Right kidney (tissue), 1 donor: ENCODE measurements around the gene PLAC1.
A peak's percentile ranks its signal among the peaks of the same experiment; 100 is the strongest.

Experiments used
- DNase-seq: peaks from one replicate; pipeline ENCODE4 v3.0.0-alpha.2; 2016

The PLAC1 gene

DNA sequence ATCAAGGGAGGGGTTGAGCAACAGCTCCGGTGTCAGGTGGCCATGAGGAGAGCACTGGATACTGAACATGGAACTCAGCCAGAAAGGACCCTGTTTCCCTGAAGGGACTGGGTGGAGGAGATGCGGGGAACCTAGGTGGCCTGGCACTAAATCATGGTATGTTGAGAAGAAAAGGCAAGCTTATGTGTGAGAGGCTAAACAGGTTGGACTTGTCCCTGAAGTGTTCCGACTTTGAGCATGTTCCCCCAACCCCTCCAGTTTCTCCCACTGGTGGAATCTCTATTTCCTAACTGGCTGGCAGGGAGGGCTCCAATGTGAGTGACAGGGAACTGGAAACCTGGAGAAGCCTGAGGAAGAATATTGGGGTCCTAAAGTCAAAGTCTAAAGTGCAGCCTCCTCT is 69.5 kb downstream of the PLAC1 start:
- DNase-seq, result no peak

DNA sequence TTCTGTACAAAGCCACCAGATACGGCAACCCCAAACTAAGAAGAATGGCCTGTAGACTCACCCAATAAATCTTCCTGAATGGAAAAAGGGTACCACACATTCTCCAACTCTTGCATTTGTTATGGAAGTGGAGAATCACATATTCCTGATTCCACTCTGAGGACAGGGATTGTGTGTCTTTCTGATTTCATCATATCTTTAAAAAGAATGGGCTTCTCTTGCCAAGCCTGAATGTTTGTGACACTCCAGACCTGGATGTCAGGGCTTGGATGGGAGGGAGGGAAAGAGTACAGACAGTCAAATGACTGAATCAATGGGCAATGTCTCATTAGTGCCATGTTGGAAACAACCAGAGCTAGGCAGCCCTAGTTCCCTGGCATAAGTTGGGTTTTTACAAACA is 77.4 kb downstream of the PLAC1 start:
- DNase-seq, result no peak

- no peak for DNase-seq
Measured at GRCh38 chrX:134573683-134574035, 84.6 kb downstream of the PLAC1 start.

DNA sequence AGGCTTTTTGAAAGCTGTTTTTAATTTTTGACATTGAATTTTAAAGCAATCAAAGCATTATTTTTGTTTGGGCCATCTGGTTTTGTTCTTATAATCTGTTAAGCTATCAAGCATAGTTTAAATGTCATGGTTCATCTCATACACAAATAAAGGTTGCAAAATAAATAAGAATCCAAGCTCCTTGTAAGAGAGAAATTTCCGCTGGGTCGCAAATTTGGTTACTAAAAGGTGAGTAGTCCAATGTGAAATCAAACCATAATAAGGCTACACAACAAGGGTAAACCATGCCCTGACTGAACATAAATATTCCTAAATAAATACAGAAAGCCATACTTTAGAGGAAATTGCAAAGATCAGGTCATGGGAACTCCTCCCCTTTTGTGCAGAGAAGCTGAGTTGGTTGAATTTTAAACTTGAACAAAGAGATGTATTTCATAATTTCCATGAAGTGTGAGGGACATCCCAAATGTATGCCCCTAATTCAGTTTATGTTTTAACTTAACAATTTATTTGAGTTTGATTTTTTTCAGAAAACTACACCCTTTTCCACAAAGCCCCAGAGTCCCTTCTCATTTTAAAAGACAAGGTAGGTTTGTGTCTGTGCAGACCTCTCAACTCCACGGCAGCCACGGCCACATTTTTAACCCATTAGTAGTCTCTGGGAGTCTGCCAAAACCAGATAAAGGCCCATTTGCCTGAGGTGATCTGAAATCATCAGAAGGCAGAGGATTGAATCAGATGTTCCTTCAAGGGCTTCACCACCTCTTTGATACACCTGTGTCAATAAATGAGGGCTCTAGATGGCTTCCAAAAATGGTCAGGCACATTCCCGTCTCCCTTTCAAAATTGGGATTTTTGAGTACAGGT is 85.2 kb downstream of the PLAC1 start:
- no peak for DNase-seq

DNA sequence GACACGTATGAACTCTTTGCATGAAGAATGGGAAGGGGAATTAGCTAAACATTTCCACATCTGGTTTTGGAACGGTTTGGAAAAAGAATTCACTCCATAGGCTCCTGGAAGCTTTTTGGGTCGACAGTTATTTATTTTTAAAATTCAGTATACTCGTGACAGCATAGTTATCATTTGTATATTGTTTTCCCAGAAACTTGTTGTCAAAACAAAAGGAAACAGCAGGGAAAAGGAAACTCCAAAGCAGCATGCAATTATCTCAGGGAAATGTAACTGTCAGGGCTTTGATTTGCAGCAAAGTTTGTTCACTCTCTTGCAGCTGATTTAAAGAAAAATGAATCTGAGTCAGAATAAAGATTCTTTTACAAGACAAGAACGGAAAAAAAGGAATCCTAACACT is 86.5 kb downstream of the PLAC1 start:
- DNase-seq, result no peak

DNA sequence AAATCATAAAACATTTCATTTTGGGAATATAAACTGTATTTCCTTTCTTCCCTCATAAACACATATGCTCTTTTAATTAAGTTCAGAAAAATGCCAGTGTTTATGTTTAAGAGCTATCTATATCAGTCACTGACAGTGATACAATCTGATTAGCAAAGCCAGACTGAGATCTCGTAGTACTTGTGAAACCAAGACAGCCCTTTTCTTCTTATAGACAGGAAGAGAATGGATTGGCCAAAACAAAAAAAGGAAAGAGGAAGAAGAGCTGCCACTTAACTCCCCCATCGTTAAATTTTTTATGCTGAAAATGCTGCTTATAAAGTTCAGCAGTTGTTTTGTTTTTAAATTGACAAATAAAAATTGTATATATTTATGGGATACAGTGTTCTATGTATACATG is 87.4 kb downstream of the PLAC1 start:
- no peak for DNase-seq

DNA sequence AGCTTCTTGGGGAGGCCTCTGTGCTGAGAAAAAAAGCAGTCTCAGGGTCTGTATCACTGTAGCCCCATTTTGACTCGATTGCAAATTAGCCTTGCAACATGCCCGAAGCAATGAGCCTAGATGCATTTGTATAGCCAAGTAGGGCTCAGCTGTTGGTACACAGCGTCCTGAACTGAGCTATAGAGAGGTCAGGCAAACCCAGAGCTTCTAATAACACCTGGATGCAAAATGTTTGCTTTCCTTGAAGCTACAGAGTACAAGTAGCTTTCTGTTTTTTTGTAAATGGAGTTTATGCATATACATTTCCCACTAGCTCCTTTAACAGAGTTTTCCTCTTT is 87.8 kb downstream of the PLAC1 start:
- DNase-seq, result no peak

DNA sequence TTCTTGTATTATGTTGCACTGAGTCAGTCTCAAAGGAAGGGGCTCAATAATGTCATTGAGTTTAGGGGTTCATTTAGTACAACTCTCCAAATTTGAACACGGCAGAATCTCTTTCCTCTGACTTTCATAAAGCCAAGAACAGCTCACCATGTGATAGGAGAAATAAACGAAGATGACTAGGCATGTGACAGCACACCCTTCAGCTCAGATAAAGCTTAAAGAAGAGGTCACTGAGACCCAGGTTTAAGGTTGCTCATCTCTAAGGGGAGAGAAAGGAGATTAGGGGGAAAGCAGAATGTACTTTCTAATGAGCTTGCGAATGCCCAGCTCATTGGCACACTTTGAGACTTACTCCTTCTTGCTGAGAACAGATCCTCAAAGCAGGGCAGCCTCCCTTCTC is 89.0 kb downstream of the PLAC1 start:
- DNase-seq, result no peak

- DNase-seq, result no peak
Measured at GRCh38 chrX:134568285-134569016, 89.8 kb downstream of the PLAC1 start.

- no peak for DNase-seq
Measured at GRCh38 chrX:134566506-134566905, 91.8 kb downstream of the PLAC1 start.

- no peak for DNase-seq
Measured at GRCh38 chrX:134562002-134562401, 96.3 kb downstream of the PLAC1 start.

- no peak for DNase-seq
Measured at GRCh38 chrX:134558133-134558532, 100.1 kb downstream of the PLAC1 start.

GRCh38 chrX:134554291-134554690 is 104.0 kb downstream of the PLAC1 start:
- DNase-seq, result no peak

DNA sequence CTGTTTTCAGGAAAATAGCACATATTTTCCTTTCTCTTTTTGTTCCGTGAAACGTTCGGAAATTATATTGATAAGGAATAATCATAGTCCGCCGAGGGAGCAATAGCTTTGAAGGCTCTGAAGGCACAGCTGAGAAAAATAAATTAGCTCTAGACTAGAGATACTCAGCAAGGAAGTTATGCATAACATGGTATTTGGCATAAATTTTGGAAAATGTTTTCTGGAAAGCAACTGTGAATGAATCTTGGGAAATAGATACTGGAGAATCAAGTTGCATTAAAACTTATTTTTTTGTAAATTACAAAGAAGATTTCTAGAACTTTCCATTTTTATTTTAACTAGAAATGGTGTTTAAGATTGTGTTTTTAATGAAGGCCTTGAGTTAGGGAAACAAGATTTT is 105.9 kb downstream of the PLAC1 start:
- no peak for DNase-seq

DNA sequence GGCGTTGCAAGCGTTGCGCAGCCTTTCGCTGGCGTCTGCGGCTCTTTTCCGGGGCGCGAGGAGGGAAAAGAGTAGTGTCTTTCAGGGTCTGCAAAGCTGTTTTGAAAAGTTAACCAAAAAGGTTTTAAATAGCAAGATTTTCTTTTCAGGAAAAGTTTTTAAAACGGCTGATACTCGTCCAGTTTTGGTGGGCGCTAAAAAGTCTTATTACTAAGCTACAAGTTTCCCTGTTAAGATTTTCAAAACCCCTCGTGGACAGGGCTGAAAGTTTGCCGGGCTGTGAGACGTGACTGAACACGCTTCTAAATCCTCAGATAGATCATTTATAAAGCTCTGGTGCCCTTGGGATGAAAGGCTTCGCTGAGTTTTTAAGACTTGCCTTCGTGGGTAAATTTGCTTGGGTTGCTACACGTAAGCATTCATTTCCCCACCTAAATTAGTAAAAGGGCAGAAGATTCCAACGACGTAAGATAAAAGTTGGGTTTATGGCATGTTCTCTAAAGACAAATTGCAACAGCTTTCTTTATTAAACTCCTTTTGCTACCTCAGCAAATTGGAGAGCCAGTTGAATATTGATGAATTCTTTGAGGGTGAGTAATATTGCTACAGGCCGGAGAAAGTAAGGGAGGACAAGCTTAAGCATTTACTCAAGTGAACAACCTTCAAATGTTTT is 106.8 kb downstream of the PLAC1 start:
- DNase-seq, result no peak

GRCh38 chrX:134548257-134549201 is 109.7 kb downstream of the PLAC1 start:
- no peak for DNase-seq

DNA sequence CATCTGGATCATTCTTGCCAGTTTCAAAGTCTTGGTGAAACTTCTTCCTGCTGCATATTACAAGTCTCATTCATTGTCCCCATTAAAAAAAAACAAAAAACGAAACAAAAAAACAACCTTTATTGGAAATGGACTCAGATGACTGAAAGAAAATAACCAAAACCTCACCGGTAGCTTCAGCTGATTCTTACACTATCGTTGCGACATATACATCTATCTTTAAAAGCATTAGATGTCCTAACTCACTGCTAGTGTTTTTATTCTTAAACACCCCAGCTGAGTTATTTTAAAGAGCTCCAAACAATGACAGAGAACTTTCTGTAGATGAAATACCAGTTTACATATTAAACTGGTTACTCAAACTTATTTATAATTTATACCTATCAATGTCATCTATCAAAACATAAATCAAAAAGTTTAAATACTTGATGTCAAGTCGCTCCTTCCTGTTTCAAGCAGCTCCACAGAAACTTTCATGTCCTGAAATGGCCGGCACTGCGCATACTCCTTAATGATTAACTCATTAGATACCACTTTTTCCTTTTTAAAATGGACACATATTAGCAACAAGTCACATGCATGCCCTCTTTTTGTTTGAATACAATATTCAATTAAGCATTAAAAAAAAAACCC is 111.1 kb downstream of the PLAC1 start:
- no peak for DNase-seq

- no peak for DNase-seq
Measured at GRCh38 chrX:134546187-134546586, 112.1 kb downstream of the PLAC1 start.

- no peak for DNase-seq
Measured at GRCh38 chrX:134545510-134545909, 112.8 kb downstream of the PLAC1 start.

- peak; percentile 72 for DNase-seq
Measured at GRCh38 chrX:134544513-134545151, 113.6 kb downstream of the PLAC1 start.

DNA sequence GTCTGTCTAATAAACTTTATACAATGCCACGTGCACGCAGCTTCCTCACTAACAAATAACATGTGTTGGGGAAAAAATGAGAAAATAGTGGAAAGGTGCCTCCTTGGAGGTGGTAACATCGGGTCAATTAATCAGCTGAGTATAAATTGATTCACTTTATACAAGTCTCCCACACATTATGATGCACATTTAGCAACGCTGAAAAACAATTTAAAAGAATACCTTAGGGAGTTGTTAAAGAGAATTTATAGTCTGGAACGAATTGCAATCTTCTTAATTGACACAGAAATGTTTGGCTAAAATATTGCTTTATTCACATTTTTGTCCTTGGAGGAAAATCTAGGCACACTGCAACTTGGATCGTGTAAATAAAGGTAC is 114.1 kb downstream of the PLAC1 start:
- DNase-seq, result no peak
